Smooth muscle cell (in vitro differentiated cells): ENCODE results near the gene EFNB1. TPM values are rescaled to one million over a fixed set of nuclear protein-coding genes. Genes with fewer than 3 reads are reported as not detected.

Experiments used
- DNase-seq: peaks from one replicate; lab custom pipeline; 2025; ENCODE audit not compliant: unreplicated experiment; lab: John Stamatoyannopoulos, UW
- H2AFZ ChIP-seq: fragments of 200-600 bp; sonication (generic); 2 replicates; pipeline ENCODE4 v1.6.0; 2016; ENCODE audit warnings: antibody characterized with exemption, low read depth, mild to moderate bottlenecking
- H3F3A ChIP-seq: fragments of 200-600 bp; sonication (generic); 2 replicates; pipeline ENCODE4 v1.6.0; 2017; ENCODE audit warnings: antibody characterized with exemption, low read depth
- H3K27ac ChIP-seq: fragments of 200-600 bp; sonication (generic); 2 replicates; pipeline ENCODE4 v1.5.1; 2016; ENCODE audit warnings: low read depth, mild to moderate bottlenecking
- H3K27me3 ChIP-seq: fragments of 200-600 bp; sonication (generic); 2 replicates; pipeline ENCODE4 v1.6.1; 2016; ENCODE audit warnings: low read depth, mild to moderate bottlenecking
- H3K36me3 ChIP-seq: fragments of 200-600 bp; sonication (generic); 2 replicates; pipeline ENCODE4 v1.5.1; 2016; ENCODE audit warnings: low read depth
- H3K4me1 ChIP-seq: fragments of 200-600 bp; sonication (generic); 2 replicates; pipeline ENCODE4 v1.5.1; 2016; ENCODE audit warnings: low read depth
- H3K4me2 ChIP-seq: fragments of 200-600 bp; sonication (generic); 2 replicates; pipeline ENCODE4 v1.6.0; 2016; ENCODE audit warnings: mild to moderate bottlenecking
- H3K4me3 ChIP-seq: fragments of 200-600 bp; sonication (generic); 2 replicates; pipeline ENCODE4 v1.5.1; 2016; ENCODE audit warnings: mild to moderate bottlenecking
- H3K79me2 ChIP-seq: fragments of 200-600 bp; sonication (generic); 2 replicates; pipeline ENCODE4 v1.6.0; 2016; ENCODE audit warnings: low read depth, mild to moderate bottlenecking
- H3K9ac ChIP-seq: fragments of 200-600 bp; sonication (generic); 2 replicates; pipeline ENCODE4 v1.6.0; 2016; ENCODE audit warnings: low read depth
- H3K9me3 ChIP-seq: fragments of 200-600 bp; sonication (generic); replicated peaks from 2 replicates; pipeline ENCODE4 v1.5.1; 2016; ENCODE audit warnings: low read depth
- H4K20me1 ChIP-seq: fragments of 200-600 bp; sonication (generic); 2 replicates; pipeline ENCODE4 v1.6.0; 2016; ENCODE audit warnings: low read depth
- CTCF ChIP-seq: fragments of 200-600 bp; sonication (generic); IDR thresholded peaks from 2 replicates; pipeline ENCODE4 v1.5.1; 2017; ENCODE audit warnings: borderline replicate concordance, mild to moderate bottlenecking, antibody characterized with exemption; ENCODE audit not compliant: insufficient read depth, poor library complexity, severe bottlenecking
- WGBS: methylation state at CpG from one replicate; pipeline ENCODE4 v1.1.7; 2016; ENCODE audit warnings: low lambda C conversion rate; 5-methylcytosine and 5-hydroxymethylcytosine counted together
- polyA plus RNA-seq: library from polyadenylated mRNA; unstranded; fragments of >200 nt; fragmentation: Nextera tagmentation; extraction: Ambion mirVana; gene quantifications from 2 replicates; pipeline ENCODE4 v1.2.1, GENCODE V29; 2016
- total RNA-seq: library from RNA; depleted of rRNA; stranded (reverse); fragments of >200 nt; gene quantifications from 2 replicates; pipeline ENCODE4 v1.2.3, GENCODE V29; 2014

The EFNB1 gene
- total and polyA plus RNA-seq, 2 experiments from 2014 or later = 41.4 to 58.3 TPM

GRCh38 chrX:68874076-68874475, 45.3 kb downstream of the EFNB1 start:
- Histone ChIP-seq H3K27me3 (no peaks in the 10 kb centered on the region), H3K4me1 (no peaks in the 10 kb centered on the region)

GRCh38 chrX:68876731-68877130, 47.9 kb downstream of the EFNB1 start:
- H2AFZ ChIP-seq = no peak overlapping the region
- no peaks in the 10 kb centered on the region for H3K27me3 ChIP-seq
- no peak for DNase-seq
- H3K9me3 ChIP-seq = no peaks in the 10 kb centered on the region
- no peak overlapping the region for H3K4me2 ChIP-seq
- 60% methylated on average over 6 of the region's 6 CpGs for WGBS
- H3K9ac ChIP-seq = no peak overlapping the region
- no peaks in the 10 kb centered on the region for H4K20me1 ChIP-seq
- H3F3A ChIP-seq = no peaks in the 10 kb centered on the region
- no peak overlapping the region for H3K27ac ChIP-seq
- no peak overlapping the region for H3K4me3 ChIP-seq
- peaks cover 2% of the 10 kb centered on the region for H3K4me1 ChIP-seq
- TF ChIP-seq CTCF = no peak
- H3K36me3 ChIP-seq = no peaks in the 10 kb centered on the region
- H3K79me2 ChIP-seq = no peaks in the 10 kb centered on the region

More at GRCh38 chrX:68874076-68874475, 45.3 kb downstream of the EFNB1 start:
- H3K36me3 ChIP-seq = no peaks in the 10 kb centered on the region
- no peak overlapping the region for H3K9ac ChIP-seq
- no peaks in the 10 kb centered on the region for H3F3A ChIP-seq
- no peak overlapping the region for H3K4me3 ChIP-seq
- no peaks in the 10 kb centered on the region for H4K20me1 ChIP-seq
- no peaks in the 10 kb centered on the region for H3K79me2 ChIP-seq
- WGBS = 92% methylated on average over 3 of the region's 3 CpGs
- H3K27ac ChIP-seq = no peak overlapping the region
- no peak overlapping the region for H2AFZ ChIP-seq
- H3K9me3 ChIP-seq = no peaks in the 10 kb centered on the region
- DNase-seq = no peak
- no peak overlapping the region for H3K4me2 ChIP-seq
- no peak for TF ChIP-seq CTCF

- TF ChIP-seq CTCF = no peak
- H3K27me3 ChIP-seq = no peaks in the 10 kb centered on the region
- DNase-seq = no peak
- 86% methylated on average over 9 of the region's 9 CpGs for WGBS
- peaks cover 3% of the 10 kb centered on the region for H3K4me1 ChIP-seq
- H4K20me1 ChIP-seq = no peaks in the 10 kb centered on the region
- no peaks in the 10 kb centered on the region for H3K79me2 ChIP-seq
- H3K9me3 ChIP-seq = no peaks in the 10 kb centered on the region
- H3K27ac ChIP-seq = no peak overlapping the region
- H3F3A ChIP-seq = no peaks in the 10 kb centered on the region
- H3K36me3 ChIP-seq = no peaks in the 10 kb centered on the region
- no peak overlapping the region for H3K9ac ChIP-seq
- no peak overlapping the region for H2AFZ ChIP-seq
- H3K4me2 ChIP-seq = no peak overlapping the region
- no peak overlapping the region for H3K4me3 ChIP-seq
These were observed 48.8 kb downstream of the EFNB1 start for GRCh38 chrX:68877606-68878005.

- no peak overlapping the region for H3K27ac ChIP-seq
- H3K9me3 ChIP-seq = no peaks in the 10 kb centered on the region
- no peak overlapping the region for H2AFZ ChIP-seq
- no peaks in the 10 kb centered on the region for H3F3A ChIP-seq
- H3K27me3 ChIP-seq = no peaks in the 10 kb centered on the region
- H3K9ac ChIP-seq = no peak overlapping the region
- peaks cover 3% of the 10 kb centered on the region for H3K4me1 ChIP-seq
- no peaks in the 10 kb centered on the region for H3K36me3 ChIP-seq
- no peaks in the 10 kb centered on the region for H3K79me2 ChIP-seq
- TF ChIP-seq CTCF = no peak
- 78% methylated on average over 11 of the region's 11 CpGs for WGBS
- no peak overlapping the region for H3K4me2 ChIP-seq
- no peak overlapping the region for H3K4me3 ChIP-seq
- H4K20me1 ChIP-seq = no peaks in the 10 kb centered on the region
- DNase-seq = no peak
These were observed 50.3 kb downstream of the EFNB1 start for GRCh38 chrX:68878977-68879645.
